KMS-11 (cell line): ENCODE measurements around the gene CCIN.
A peak's percentile ranks its signal among the peaks of the same experiment; 100 is the strongest.

Experiments used
- H2AFZ ChIP-seq: fragments of 200-600 bp; sonication (generic); 2 replicates; pipeline ENCODE4 v1.6.1; 2016; ENCODE audit warnings: antibody characterized with exemption, mixed run types, low read depth
- H3K27ac ChIP-seq: fragments of 200-600 bp; sonication (generic); 2 replicates; pipeline ENCODE4 v1.6.1; 2016; ENCODE audit warnings: mild to moderate bottlenecking, mixed run types
- H3K27me3 ChIP-seq: fragments of 200-600 bp; sonication (generic); 2 replicates; pipeline ENCODE4 v1.6.1; 2017; ENCODE audit warnings: mild to moderate bottlenecking, low read depth, mixed run types, moderate library complexity; ENCODE audit not compliant: insufficient read depth
- H3K36me3 ChIP-seq: fragments of 200-600 bp; sonication (generic); 2 replicates; pipeline ENCODE4 v1.6.1; 2017; ENCODE audit warnings: mild to moderate bottlenecking, mixed run types; ENCODE audit not compliant: insufficient read depth
- H3K4me1 ChIP-seq: fragments of 200-600 bp; sonication (generic); 2 replicates; pipeline ENCODE4 v1.6.1; 2016; ENCODE audit warnings: mild to moderate bottlenecking, low read depth, mixed run types; ENCODE audit not compliant: poor library complexity, severe bottlenecking
- H3K4me2 ChIP-seq: fragments of 200-600 bp; sonication (generic); 2 replicates; pipeline ENCODE4 v1.7.0; 2016; ENCODE audit warnings: mild to moderate bottlenecking, mixed run types
- H3K4me3 ChIP-seq: fragments of 200-600 bp; sonication (generic); IDR thresholded peaks from 2 replicates; pipeline ENCODE4 v1.6.1; 2017; ENCODE audit warnings: low read depth, low read length, mixed read lengths; ENCODE audit not compliant: insufficient read depth
- H3K79me2 ChIP-seq: fragments of 200-600 bp; sonication (generic); 2 replicates; pipeline ENCODE4 v1.6.1; 2016; ENCODE audit warnings: low read depth, mixed run types; ENCODE audit not compliant: insufficient read depth
- H3K9ac ChIP-seq: fragments of 200-600 bp; sonication (generic); 2 replicates; pipeline ENCODE4 v1.6.1; 2016; ENCODE audit warnings: mild to moderate bottlenecking, mixed run types
- H4K20me1 ChIP-seq: fragments of 200-600 bp; sonication (generic); 2 replicates; pipeline ENCODE4 v1.6.1; 2016; ENCODE audit warnings: mild to moderate bottlenecking, mixed run types; ENCODE audit not compliant: insufficient read depth
- TF ChIP-seq, protein P1 (sequence below): fragments of 200-600 bp; sonication (generic); conservative IDR thresholded peaks from 2 replicates; pipeline ENCODE4 v1.6.1; 2017; ENCODE audit warnings: low read depth, mild to moderate bottlenecking, antibody characterized with exemption, low read length, moderate library complexity, mixed read lengths

Gene CCIN

DNA sequence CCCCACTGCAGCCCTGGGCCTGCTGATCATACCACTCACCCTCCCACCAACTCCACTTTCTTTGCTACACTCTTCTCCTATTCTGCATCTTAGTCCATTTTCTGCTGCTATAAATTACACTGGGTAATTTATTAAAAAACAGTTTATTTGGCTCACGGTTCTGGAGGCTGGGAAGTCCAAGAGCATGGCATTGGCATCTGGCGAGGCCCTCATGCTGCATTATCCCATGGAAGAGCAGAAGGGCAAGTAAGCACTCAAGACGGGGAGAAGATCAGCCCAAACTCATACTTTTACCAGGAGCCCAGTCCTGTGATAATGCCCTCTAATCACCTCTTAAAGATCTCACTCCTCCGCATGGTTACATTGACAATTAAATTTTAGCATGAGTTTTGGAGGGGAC, 23.2 kb upstream of the CCIN start:
- no peak overlapping the region for H3K27ac ChIP-seq
- no peak overlapping the region for H3K9ac ChIP-seq
- no peaks in the 10 kb centered on the region for H4K20me1 ChIP-seq
- H3K79me2 ChIP-seq: no peaks in the 10 kb centered on the region
- TF ChIP-seq, protein P1, sequence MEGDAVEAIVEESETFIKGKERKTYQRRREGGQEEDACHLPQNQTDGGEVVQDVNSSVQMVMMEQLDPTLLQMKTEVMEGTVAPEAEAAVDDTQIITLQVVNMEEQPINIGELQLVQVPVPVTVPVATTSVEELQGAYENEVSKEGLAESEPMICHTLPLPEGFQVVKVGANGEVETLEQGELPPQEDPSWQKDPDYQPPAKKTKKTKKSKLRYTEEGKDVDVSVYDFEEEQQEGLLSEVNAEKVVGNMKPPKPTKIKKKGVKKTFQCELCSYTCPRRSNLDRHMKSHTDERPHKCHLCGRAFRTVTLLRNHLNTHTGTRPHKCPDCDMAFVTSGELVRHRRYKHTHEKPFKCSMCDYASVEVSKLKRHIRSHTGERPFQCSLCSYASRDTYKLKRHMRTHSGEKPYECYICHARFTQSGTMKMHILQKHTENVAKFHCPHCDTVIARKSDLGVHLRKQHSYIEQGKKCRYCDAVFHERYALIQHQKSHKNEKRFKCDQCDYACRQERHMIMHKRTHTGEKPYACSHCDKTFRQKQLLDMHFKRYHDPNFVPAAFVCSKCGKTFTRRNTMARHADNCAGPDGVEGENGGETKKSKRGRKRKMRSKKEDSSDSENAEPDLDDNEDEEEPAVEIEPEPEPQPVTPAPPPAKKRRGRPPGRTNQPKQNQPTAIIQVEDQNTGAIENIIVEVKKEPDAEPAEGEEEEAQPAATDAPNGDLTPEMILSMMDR: no peak
- no peak overlapping the region for H2AFZ ChIP-seq
- H3K4me1 ChIP-seq: peaks cover 50% of the 10 kb centered on the region
- no peak overlapping the region for H3K4me3 ChIP-seq
- H3K4me2 ChIP-seq: no peak overlapping the region
- no peaks in the 10 kb centered on the region for H3K27me3 ChIP-seq
- H3K36me3 ChIP-seq: no peaks in the 10 kb centered on the region

- no peaks in the 10 kb centered on the region for H3K36me3 ChIP-seq
- no peak overlapping the region for H3K27ac ChIP-seq
- no peak overlapping the region for H3K9ac ChIP-seq
- peaks cover 53% of the 10 kb centered on the region for H3K4me1 ChIP-seq
- TF ChIP-seq, protein P1: no peak
- H3K79me2 ChIP-seq: no peaks in the 10 kb centered on the region
- no peak overlapping the region for H2AFZ ChIP-seq
- H3K4me3 ChIP-seq: no peak overlapping the region
- no peaks in the 10 kb centered on the region for H4K20me1 ChIP-seq
- no peaks in the 10 kb centered on the region for H3K27me3 ChIP-seq
- no peak overlapping the region for H3K4me2 ChIP-seq
These were observed 22.5 kb upstream of the CCIN start for GRCh38 chr9:36146651-36147050.

GRCh38 chr9:36147441-36148175, 21.6 kb upstream of the CCIN start:
- TF ChIP-seq, protein P1: no peak
- H3K27ac ChIP-seq: peak overlapping the region; percentile 66
- no peaks in the 10 kb centered on the region for H3K27me3 ChIP-seq
- no peaks in the 10 kb centered on the region for H4K20me1 ChIP-seq
- H3K79me2 ChIP-seq: no peaks in the 10 kb centered on the region
- peaks cover 54% of the 10 kb centered on the region for H3K4me1 ChIP-seq
- no peak overlapping the region for H3K9ac ChIP-seq
- H3K36me3 ChIP-seq: no peaks in the 10 kb centered on the region
- H3K4me3 ChIP-seq: no peak overlapping the region
- H2AFZ ChIP-seq: no peak overlapping the region
- H3K4me2 ChIP-seq: peak overlapping the region; percentile 32; the same call in 1 of the 2 replicates

DNA sequence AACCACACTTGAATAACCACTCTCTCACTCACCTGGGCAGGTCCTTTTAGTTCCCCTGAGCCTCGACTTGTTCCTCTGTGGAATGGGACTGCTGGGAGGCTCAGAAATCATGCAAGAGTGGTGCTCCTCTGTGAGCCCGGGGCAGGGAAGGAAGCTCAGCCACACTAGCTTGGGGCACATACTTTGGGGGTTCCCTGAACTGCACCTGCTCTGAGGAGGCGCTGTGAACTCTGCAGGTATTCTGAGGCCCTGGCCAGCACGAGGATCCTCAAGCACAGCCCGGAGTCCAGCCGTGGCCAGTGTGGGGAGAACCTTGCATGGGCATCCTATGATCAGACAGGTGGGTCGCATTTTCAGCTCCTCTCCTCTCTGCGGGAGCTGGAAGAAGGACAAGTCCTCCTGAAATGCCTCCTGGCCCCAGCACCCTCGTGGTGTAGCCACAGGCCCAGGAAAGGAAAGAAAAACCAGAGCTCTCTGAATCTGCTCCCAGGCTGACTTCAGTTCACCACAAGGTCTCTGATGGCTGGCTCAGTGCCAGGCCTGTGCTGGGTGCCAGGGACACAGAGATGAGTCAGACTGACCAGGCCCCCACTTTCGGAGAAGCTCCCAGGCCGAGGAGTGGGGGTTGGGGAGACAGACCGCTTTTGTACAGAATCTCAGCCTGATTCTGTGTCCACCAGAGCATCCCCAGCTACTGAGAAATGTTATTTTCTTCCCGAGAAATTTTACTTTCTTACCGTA, 20.7 kb upstream of the CCIN start:
- Histone ChIP-seq H3K79me2 (no peaks in the 10 kb centered on the region), H3K36me3 (no peaks in the 10 kb centered on the region), H3K9ac (peak overlapping the region; percentile 38; the same call in 1 of the 2 replicates), H3K4me2 (peak overlapping the region; percentile 32), H3K4me3 (no peak overlapping the region), H2AFZ (peak overlapping the region; percentile 77), H3K27me3 (no peaks in the 10 kb centered on the region), H3K4me1 (peaks cover 46% of the 10 kb centered on the region), H4K20me1 (no peaks in the 10 kb centered on the region), H3K27ac (peak overlapping the region; percentile 66)
- TF ChIP-seq, protein P1: no peak
